ENCODE data around the gene RAB3GAP2. TPM values are rescaled to one million over a fixed set of nuclear protein-coding genes. Genes with fewer than 3 reads are reported as not detected.

Gene RAB3GAP2
- total RNA-seq, 2 donors from 2014 or later, result 62.9 to 66.0 TPM

Other genes with a start within 250 kb of the RAB3GAP2 start
- gene EPRS1, start 225.9 kb downstream of the RAB3GAP2 start, total RNA-seq, result 100 to 1,000 TPM; 204 to 218 TPM
- 10 to 100 TPM; 28.7 to 34.2 TPM for gene BPNT1, start 182.7 kb downstream of the RAB3GAP2 start, total RNA-seq
- 10 to 100 TPM; 49.5 to 52.1 TPM for gene IARS2, start 178.3 kb downstream of the RAB3GAP2 start, total RNA-seq